H9 (cell line): ENCODE data around the gene NCOA1. TPM values are rescaled to one million over a fixed set of nuclear protein-coding genes. Genes with fewer than 3 reads are reported as not detected.
A peak's percentile ranks its signal among the peaks of the same experiment; 100 is the strongest.

Experiments
- DNase-seq: peaks from one replicate; pipeline ENCODE4 v3.0.0-alpha.2; 2017
- H2AFZ ChIP-seq: one replicate; pipeline ENCODE4 v1.6.1; 2013; ENCODE audit warnings: mild to moderate bottlenecking, low read length, control low read depth, moderate library complexity
- H2AK5ac ChIP-seq: 2 replicates; pipeline ENCODE4 v1.6.1; 2013; ENCODE audit warnings: low read length, control low read depth, mixed read lengths; ENCODE audit not compliant: insufficient read length
- H2BK120ac ChIP-seq: one replicate; pipeline ENCODE4 v1.6.1; 2013; ENCODE audit warnings: low read depth, mild to moderate bottlenecking, low read length, control low read depth, inconsistent platforms; ENCODE audit not compliant: poor library complexity, severe bottlenecking
- H2BK12ac ChIP-seq: 2 replicates; pipeline ENCODE4 v1.6.1; 2013; ENCODE audit warnings: low read length, control low read depth, mixed read lengths, low read depth; ENCODE audit not compliant: insufficient read length
- H2BK15ac ChIP-seq: 2 replicates; pipeline ENCODE4 v1.6.1; 2013; ENCODE audit warnings: low read depth, low read length, control low read depth
- H2BK20ac ChIP-seq: one replicate; pipeline ENCODE4 v1.6.1; 2013; ENCODE audit warnings: low read depth, mild to moderate bottlenecking, low read length, control low read depth, inconsistent platforms; ENCODE audit not compliant: poor library complexity, severe bottlenecking
- H2BK5ac ChIP-seq: 2 replicates; pipeline ENCODE4 v1.6.1; 2013; ENCODE audit warnings: low read length, control low read depth, mixed read lengths; ENCODE audit not compliant: insufficient read length
- H3K14ac ChIP-seq: 2 replicates; pipeline ENCODE4 v1.6.1; 2013; ENCODE audit warnings: low read length, control low read depth; ENCODE audit not compliant: insufficient read depth
- H3K18ac ChIP-seq: 2 replicates; pipeline ENCODE4 v1.6.1; 2013; ENCODE audit warnings: low read depth, mild to moderate bottlenecking, mixed read lengths, low read length, control low read depth; ENCODE audit not compliant: insufficient read length
- H3K23ac ChIP-seq: 2 replicates; pipeline ENCODE4 v1.6.1; 2013; ENCODE audit warnings: low read length, control low read depth, mixed read lengths, low read depth; ENCODE audit not compliant: insufficient read length
- H3K23me2 ChIP-seq: 2 replicates; pipeline ENCODE4 v1.6.1; 2013; ENCODE audit warnings: low read depth, mild to moderate bottlenecking, mixed read lengths, low read length, control low read depth; ENCODE audit not compliant: insufficient read length, poor library complexity, severe bottlenecking
- H3K27ac ChIP-seq: 2 replicates; pipeline ENCODE4 v1.5.1; 2013; ENCODE audit warnings: low read length, control low read depth, mixed read lengths, low read depth; ENCODE audit not compliant: insufficient read length
- H3K27me3 ChIP-seq: 2 replicates; pipeline ENCODE4 v1.6.1; 2013; ENCODE audit warnings: low read length, control low read depth, inconsistent platforms; ENCODE audit not compliant: insufficient read depth
- H3K4ac ChIP-seq: 2 replicates; pipeline ENCODE4 v1.6.1; 2013; ENCODE audit warnings: low read depth, mild to moderate bottlenecking, control low read depth, inconsistent platforms, low read length, moderate library complexity
- H3K4me1 ChIP-seq: 2 replicates; pipeline ENCODE4 v1.6.1; 2013; ENCODE audit warnings: low read length, control low read depth, inconsistent platforms; ENCODE audit not compliant: insufficient read depth
- H3K4me2 ChIP-seq: 2 replicates; pipeline ENCODE4 v1.6.1; 2013; ENCODE audit warnings: low read length, control low read depth, mixed read lengths; ENCODE audit not compliant: insufficient read length, insufficient read depth
- H3K56ac ChIP-seq: 2 replicates; pipeline ENCODE4 v1.6.1; 2013; ENCODE audit warnings: low read depth, mild to moderate bottlenecking, mixed read lengths, low read length, control low read depth; ENCODE audit not compliant: insufficient read length
- H3K79me1 ChIP-seq: 2 replicates; pipeline ENCODE4 v1.6.1; 2013; ENCODE audit warnings: low read depth, mild to moderate bottlenecking, moderate library complexity, low read length, control low read depth, inconsistent platforms; ENCODE audit not compliant: insufficient read depth, poor library complexity, severe bottlenecking
- H3K79me2 ChIP-seq: 2 replicates; pipeline ENCODE4 v1.6.1; 2013; ENCODE audit warnings: low read length, control low read depth, inconsistent platforms; ENCODE audit not compliant: insufficient read depth
- H3K9ac ChIP-seq: 2 replicates; pipeline ENCODE4 v1.6.1; 2013; ENCODE audit warnings: low read length, control low read depth, mixed read lengths; ENCODE audit not compliant: insufficient read length; ENCODE audit errors: extremely low read depth
- H3K9me3 ChIP-seq: one replicate; pipeline ENCODE4 v1.6.1; 2013; ENCODE audit warnings: low read depth, low read length, inconsistent platforms; ENCODE audit not compliant: control insufficient read depth
- H3T11ph ChIP-seq: one replicate; pipeline ENCODE4 v1.6.1; 2013; ENCODE audit warnings: mild to moderate bottlenecking, low read length, control low read depth, inconsistent platforms
- H4K20me1 ChIP-seq: one replicate; pipeline ENCODE4 v1.6.1; 2013; ENCODE audit not compliant: control insufficient read depth, insufficient read length, insufficient read depth
- H4K5ac ChIP-seq: 2 replicates; pipeline ENCODE4 v1.6.1; 2013; ENCODE audit warnings: low read depth, mild to moderate bottlenecking, mixed read lengths, low read length, control low read depth; ENCODE audit not compliant: insufficient read length
- H4K8ac ChIP-seq: replicated peaks from 2 replicates; pipeline ENCODE4 v1.6.1; 2013; ENCODE audit warnings: low read length, control low read depth, mixed read lengths, low read depth; ENCODE audit not compliant: insufficient read length
- H4K91ac ChIP-seq: 2 replicates; pipeline ENCODE4 v1.6.1; 2013; ENCODE audit warnings: low read depth, mild to moderate bottlenecking, moderate library complexity, mixed read lengths, low read length, control low read depth; ENCODE audit not compliant: insufficient read length
- H3K27ac Mint-ChIP-seq, 3 experiments: 2 replicates in 2 of 3; 3 replicates in 1 of 3; pipeline ENCODE4 v1.8.0; 2020 to 2021; ENCODE audit warnings: mixed read lengths in 3 of 3, mild to moderate bottlenecking in 1 of 3, moderate library complexity in 1 of 3
- H3K27me3 Mint-ChIP-seq: 2 replicates; pipeline ENCODE4 v1.8.0; 2021; ENCODE audit warnings: low read depth, mild to moderate bottlenecking, moderate library complexity, mixed read lengths
- H3K36me3 Mint-ChIP-seq, 3 experiments: 2 replicates in 2 of 3; 3 replicates in 1 of 3; pipeline ENCODE4 v1.8.0; 2020 to 2021; ENCODE audit warnings: low read depth in 3 of 3, mixed read lengths in 3 of 3; ENCODE audit not compliant: insufficient read depth in 1 of 3
- H3K4me1 Mint-ChIP-seq, 2 experiments: 2 replicates each; pipeline ENCODE4 v1.8.0; 2020; ENCODE audit warnings: mixed read lengths in 2 of 2
- H3K4me3 Mint-ChIP-seq, 2 experiments: 2 replicates in 1 of 2; 3 replicates in 1 of 2; pipeline ENCODE4 v1.8.0; 2020 to 2021; ENCODE audit warnings: mild to moderate bottlenecking in 2 of 2, mixed read lengths in 2 of 2, moderate library complexity in 1 of 2
- H3K9me3 Mint-ChIP-seq, 2 experiments: 2 replicates in 1 of 2; 3 replicates in 1 of 2; pipeline ENCODE4 v1.8.0; 2020; ENCODE audit warnings: mild to moderate bottlenecking in 2 of 2, mixed read lengths in 2 of 2, moderate library complexity in 1 of 2
- CTCF ChIP-seq: fragments of 200-600 bp; sonication (generic); conservative IDR thresholded peaks from 3 replicates; pipeline ENCODE4 v1.8.0; 2021; ENCODE audit warnings: antibody characterized with exemption, mild to moderate bottlenecking
- WGBS: extraction: QIAGEN DNeasy Blood & Tissue Kit; methylation state at CpG from one replicate; pipeline ENCODE4 v1.1.7; 2013; ENCODE audit warnings: missing lambda C conversion rate, low lambda C conversion rate, mixed read lengths; ENCODE audit not compliant: insufficient read length; ENCODE audit errors: extremely low coverage; 5-methylcytosine and 5-hydroxymethylcytosine counted together
- total RNA-seq: library from RNA; stranded (reverse); gene quantifications from 2 replicates; pipeline ENCODE4 v1.2.1, GENCODE V29; 2021

NCOA1 gene
- total RNA-seq, 1 experiment from 2014 or later = 14.8 TPM

GRCh38 chr2:24754985-24755705 lies 264.1 kb downstream of the NCOA1 start:
- H3K79me1 ChIP-seq = no peaks in the 10 kb centered on the region
- no peak overlapping the region for H2AFZ ChIP-seq
- H2BK5ac ChIP-seq = no peak overlapping the region
- DNase-seq = no peak
- no peaks in the 10 kb centered on the region for H4K20me1 ChIP-seq
- Mint-ChIP-seq H3K27ac (peak overlapping the region in 2 of 3 experiments; percentile 59 to 95; a peak in 1 of 7 replicates), H3K9me3 (no peaks in the 10 kb centered on the region), H3K36me3 (peaks cover 0 to 10% (median 3%) of the 10 kb centered on the region in 3 experiments; a peak in 4 of 7 replicates), H3K27me3 (no peaks in the 10 kb centered on the region), H3K4me3 (no peak overlapping the region), H3K4me1 (no peaks in the 10 kb centered on the region)
- H4K5ac ChIP-seq = no peak overlapping the region
- H3K27ac ChIP-seq = no peak overlapping the region
- H3K9me3 ChIP-seq = no peaks in the 10 kb centered on the region
- no peak overlapping the region for H3K18ac ChIP-seq
- H3K4me2 ChIP-seq = no peak overlapping the region
- H3K9ac ChIP-seq = no peak overlapping the region
- H3K4ac ChIP-seq = no peak overlapping the region
- H2BK120ac ChIP-seq = no peak overlapping the region
- H3K56ac ChIP-seq = no peak overlapping the region
- no peak overlapping the region for H2AK5ac ChIP-seq
- H3K27me3 ChIP-seq = no peaks in the 10 kb centered on the region
- no peak overlapping the region for H4K91ac ChIP-seq
- TF ChIP-seq CTCF = no peak
- H2BK20ac ChIP-seq = no peak overlapping the region
- H3K23me2 ChIP-seq = no peaks in the 10 kb centered on the region
- no peak overlapping the region for H2BK15ac ChIP-seq
- no CpG with 5 or more reads among the region's 3 CpGs for WGBS
- H3K14ac ChIP-seq = no peak overlapping the region
- no peaks in the 10 kb centered on the region for H3K79me2 ChIP-seq
- H2BK12ac ChIP-seq = no peak overlapping the region
- H4K8ac ChIP-seq = no peak overlapping the region
- H3K23ac ChIP-seq = no peak overlapping the region
- H3T11ph ChIP-seq = no peak overlapping the region
- H3K4me1 ChIP-seq = peaks cover 2% of the 10 kb centered on the region; the same call in 1 of the 2 replicates
